GM20000 (cell line): Measurements from ENCODE around the gene CDH22.

Experiments
- DNase-seq: peaks from one replicate; pipeline ENCODE4 v3.0.0; 2012; ENCODE audit warnings: low spot score
- TF ChIP-seq, protein P1 (sequence below): IDR thresholded peaks from 2 replicates; pipeline ENCODE4 v1.5.1; 2012; ENCODE audit warnings: mild to moderate bottlenecking, control low read depth; ENCODE audit errors: extremely low read depth, missing control alignments

CDH22 gene

DNA sequence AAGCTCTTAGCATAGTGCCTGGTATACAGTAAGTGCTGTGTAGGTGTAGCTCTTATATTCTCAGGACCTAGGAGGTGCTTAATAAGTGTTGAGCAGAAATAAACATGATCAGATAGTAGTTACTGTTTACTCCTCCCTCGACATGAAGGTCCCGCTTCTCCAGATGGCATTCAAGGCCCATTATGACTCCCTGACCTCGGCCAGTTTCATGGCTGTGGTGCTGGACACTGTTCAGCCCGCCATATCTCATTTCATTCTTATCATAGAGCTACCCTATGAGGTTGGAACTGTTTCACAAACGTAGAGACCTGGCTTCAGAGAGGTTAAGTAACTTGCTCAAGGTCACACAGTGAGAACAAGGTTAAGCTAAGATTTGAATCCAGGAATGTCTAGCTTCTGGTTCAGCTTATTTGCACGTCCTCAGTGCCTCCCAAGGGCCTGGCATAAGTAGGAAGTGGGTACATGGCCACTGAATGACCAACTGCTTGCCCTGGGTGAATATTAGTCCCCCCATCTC is 151.2 kb downstream of the CDH22 start:
- DNase-seq = no peak
- TF ChIP-seq, protein P1, sequence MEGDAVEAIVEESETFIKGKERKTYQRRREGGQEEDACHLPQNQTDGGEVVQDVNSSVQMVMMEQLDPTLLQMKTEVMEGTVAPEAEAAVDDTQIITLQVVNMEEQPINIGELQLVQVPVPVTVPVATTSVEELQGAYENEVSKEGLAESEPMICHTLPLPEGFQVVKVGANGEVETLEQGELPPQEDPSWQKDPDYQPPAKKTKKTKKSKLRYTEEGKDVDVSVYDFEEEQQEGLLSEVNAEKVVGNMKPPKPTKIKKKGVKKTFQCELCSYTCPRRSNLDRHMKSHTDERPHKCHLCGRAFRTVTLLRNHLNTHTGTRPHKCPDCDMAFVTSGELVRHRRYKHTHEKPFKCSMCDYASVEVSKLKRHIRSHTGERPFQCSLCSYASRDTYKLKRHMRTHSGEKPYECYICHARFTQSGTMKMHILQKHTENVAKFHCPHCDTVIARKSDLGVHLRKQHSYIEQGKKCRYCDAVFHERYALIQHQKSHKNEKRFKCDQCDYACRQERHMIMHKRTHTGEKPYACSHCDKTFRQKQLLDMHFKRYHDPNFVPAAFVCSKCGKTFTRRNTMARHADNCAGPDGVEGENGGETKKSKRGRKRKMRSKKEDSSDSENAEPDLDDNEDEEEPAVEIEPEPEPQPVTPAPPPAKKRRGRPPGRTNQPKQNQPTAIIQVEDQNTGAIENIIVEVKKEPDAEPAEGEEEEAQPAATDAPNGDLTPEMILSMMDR = no peak

DNA sequence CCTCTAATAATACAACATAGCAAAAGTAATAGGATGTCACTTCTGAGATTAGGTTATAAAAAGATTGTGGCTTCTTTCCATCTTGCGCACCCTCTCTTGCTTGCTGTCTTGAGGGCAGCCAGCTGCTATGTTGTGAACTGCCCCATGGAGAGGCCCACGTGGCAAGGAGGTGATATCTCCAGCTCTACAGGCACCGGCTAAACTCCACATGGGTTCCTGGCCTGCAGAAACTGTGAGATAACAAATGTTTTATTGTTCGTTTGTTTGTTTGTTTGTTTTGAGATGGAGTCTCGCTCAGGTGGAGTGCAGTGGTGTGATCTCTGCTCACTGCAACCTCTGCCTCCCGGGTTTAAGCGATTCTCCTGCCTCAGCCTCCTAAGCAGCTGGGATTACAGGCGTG is 152.2 kb downstream of the CDH22 start:
- TF ChIP-seq, protein P1 = no peak

DNA sequence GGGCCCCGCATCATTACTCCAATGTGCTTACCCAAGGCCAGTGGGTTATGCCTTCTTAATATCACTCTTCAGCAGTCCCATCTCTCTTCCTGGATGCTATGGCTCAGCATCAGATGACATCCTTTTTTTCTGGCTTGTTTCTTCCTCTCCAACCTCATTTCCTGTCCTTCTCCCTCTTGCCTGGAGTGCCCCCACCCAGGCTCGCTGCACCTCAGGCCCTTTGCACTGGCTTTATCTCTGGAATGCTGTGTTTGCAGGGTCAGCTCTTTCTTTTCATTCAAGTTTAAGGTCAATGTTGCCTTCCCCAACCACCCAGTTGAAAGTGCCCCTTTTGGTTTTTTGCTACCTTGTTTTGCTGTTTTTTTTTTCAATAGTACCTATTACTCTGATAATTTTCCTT is 153.5 kb downstream of the CDH22 start:
- TF ChIP-seq, protein P1 = no peak
- no peak for DNase-seq

More for the DNA sequence above, 152.2 kb downstream of the CDH22 start:
- no peak for DNase-seq

- TF ChIP-seq, protein P1 = no peak
- no peak for DNase-seq
Observed at GRCh38 chr20:46154305-46154704, 154.0 kb downstream of the CDH22 start.

DNA sequence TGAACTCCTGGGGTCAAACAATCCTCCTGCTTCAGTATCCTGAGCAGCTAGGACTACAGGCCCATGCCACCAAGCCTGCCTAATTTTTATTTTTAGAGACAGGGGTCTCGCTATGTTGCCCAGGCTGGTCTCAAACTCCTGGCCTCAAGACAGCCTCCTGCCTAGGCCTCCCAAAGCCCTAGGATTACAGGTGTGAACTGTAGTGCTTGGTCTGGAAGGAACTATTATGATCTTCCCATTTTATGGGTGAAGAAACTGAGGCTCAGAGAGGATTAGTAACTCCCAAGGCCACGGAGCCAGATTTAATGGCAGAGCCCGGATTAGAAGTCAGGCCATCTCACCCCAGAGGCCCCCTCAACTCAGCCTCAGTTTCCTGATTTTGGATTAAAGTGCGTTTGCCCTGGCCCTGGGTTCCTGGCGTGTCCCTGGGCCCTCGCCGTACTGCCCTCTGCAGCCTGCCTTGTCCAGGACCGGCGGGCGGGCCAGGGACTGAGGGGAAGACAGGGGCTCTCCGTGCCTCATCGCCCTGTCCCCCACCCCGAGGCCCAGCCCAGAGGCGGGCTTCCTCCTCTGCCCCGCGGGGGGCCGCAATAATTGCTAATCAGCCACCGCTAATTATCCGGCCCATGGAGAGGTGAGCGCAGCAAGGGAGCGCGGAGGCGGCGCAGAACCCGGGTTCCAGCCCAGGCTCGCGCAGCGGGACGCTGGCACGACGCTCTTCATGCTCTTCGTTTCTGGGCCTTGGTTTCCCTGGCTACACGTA is 155.3 kb downstream of the CDH22 start:
- no peak for DNase-seq
- TF ChIP-seq, protein P1 = no peak

GRCh38 chr20:46151936-46152335 is 156.4 kb downstream of the CDH22 start:
- TF ChIP-seq, protein P1 = peak; percentile 28
- peak; percentile 59 for DNase-seq

DNA sequence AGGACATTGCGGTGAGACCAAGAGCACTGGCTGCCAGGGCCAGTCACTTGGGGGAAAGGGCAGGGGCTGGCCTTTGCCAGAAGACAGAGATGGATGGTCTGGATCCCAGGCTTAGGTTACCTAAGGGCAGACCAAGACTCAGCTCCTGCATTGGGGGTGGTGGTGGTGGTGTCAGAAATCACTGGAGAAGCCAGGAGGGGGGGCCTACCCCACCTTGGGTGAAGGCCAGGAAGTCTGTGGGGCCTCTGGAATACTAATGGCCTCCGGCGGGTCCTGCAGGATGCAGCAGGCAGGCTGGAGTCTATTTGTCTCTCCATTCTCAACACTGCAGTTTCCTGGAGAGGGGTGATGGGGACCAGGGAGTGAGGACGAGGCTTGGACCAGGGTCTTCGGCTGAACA is 157.4 kb downstream of the CDH22 start:
- no peak for DNase-seq
- TF ChIP-seq, protein P1 = no peak
